GM12874 (cell line): ENCODE results near the gene ERBB3.

ENCODE experiments used
- TF ChIP-seq, protein P1 (sequence below): IDR thresholded peaks from 2 replicates; pipeline ENCODE4 v1.5.1; 2011; ENCODE audit warnings: low read depth, mild to moderate bottlenecking, control low read depth, low read length, moderate library complexity; ENCODE audit not compliant: insufficient read depth

ERBB3 gene

DNA sequence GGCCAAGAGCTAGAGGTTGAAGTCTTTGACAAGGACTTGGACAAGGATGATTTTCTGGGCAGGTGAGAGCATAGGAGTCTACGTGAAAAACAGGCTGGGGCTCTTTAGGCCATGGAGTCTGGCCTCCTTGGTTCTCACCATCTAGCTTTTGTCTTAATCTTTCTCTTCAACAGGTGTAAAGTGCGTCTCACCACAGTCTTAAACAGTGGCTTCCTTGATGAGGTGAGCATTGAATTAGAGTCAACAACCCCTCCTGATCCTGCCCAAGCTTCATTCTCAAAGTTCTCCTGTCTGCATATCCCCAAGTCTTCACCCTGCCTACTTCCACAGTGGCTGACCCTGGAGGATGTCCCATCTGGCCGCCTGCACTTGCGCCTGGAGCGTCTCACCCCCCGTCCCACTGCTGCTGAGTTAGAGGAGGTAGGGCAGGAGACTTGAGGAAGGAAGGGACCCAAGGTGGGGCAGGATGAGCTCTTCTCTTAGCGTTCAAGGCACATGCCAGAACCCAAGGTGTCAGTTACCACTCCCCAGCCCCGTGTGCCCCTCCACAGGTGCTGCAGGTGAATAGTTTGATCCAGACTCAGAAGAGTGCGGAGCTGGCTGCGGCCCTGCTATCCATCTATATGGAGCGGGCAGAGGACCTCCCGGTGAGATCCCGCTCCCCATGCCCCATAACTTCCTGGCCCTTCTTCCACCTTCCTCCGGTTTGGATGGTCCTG lies 58.0 kb downstream of the ERBB3 start:
- TF ChIP-seq, protein P1, sequence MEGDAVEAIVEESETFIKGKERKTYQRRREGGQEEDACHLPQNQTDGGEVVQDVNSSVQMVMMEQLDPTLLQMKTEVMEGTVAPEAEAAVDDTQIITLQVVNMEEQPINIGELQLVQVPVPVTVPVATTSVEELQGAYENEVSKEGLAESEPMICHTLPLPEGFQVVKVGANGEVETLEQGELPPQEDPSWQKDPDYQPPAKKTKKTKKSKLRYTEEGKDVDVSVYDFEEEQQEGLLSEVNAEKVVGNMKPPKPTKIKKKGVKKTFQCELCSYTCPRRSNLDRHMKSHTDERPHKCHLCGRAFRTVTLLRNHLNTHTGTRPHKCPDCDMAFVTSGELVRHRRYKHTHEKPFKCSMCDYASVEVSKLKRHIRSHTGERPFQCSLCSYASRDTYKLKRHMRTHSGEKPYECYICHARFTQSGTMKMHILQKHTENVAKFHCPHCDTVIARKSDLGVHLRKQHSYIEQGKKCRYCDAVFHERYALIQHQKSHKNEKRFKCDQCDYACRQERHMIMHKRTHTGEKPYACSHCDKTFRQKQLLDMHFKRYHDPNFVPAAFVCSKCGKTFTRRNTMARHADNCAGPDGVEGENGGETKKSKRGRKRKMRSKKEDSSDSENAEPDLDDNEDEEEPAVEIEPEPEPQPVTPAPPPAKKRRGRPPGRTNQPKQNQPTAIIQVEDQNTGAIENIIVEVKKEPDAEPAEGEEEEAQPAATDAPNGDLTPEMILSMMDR = no peak

DNA sequence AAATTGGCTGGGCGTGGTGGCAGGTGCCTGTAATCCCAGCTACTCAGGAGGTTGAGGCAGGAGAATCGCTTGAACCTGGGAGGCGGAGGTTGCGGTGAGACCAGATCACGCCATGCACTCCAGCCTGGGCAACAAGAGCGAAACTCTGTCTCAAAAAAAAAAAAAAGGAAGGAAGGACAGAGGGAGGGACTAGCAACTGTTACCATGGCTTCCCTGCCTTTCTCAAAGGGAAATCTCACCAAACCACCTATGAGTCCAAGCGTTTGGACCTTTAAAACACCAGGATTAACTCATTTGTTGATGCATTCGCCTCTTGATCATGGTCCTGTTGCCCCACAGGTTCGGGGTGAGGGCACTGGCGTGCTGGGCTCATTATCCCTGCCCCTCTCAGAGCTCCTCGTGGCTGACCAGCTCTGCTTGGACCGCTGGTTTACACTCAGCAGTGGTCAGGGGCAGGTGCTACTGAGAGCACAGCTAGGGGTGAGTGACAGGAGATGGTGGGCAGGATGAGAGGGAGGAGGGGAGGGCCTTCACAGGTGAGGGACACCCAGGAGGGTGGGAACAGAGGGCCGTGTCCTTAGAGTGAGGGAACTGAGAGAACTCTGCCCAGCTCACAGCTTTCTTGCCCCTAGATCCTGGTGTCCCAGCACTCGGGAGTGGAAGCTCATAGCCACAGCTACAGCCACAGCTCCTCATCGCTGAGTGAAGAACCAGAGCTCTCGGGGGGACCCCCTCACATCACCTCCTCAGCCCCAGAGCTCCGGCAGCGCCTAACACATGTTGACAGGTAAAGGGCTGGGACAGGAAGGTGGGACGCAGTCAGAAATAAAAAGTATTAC lies 62.2 kb downstream of the ERBB3 start:
- TF ChIP-seq, protein P1 = no peak

DNA sequence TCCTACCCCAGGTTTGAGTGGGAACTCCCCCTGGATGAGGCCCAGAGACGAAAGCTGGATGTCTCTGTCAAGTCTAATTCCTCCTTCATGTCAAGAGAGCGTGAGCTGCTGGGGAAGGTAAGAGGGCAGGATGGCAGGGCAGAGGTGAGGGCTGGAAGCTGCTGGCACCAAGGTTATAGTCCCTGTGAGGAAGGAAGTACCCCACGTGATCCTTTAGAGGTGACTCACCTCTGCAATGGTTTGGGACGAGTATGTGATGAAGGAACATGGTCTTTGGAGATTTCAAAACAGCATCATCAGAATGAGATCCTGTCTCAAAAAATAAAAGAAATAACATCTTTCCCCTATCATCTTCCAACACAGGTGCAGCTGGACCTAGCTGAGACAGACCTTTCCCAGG lies 63.3 kb downstream of the ERBB3 start:
- TF ChIP-seq, protein P1 = no peak

DNA sequence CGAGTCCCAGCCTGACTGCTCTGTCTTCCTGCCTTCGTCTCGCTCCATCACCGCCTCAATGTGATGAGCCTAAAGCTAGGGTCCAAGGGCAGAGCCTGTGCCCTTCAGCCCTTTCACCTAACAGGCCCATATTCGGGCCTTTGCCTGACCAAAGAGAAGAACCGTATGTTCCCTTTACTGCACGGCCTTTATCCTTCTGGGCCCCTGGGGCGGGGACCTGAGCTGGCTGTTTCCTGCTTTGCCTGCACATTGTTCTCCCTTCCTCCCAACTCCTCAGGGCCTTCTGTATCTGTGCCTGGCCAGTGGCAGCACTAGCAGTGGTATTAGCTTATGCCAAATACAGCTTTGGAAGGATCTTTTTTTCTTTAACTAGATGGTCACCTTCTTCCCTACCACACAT lies 63.9 kb downstream of the ERBB3 start:
- TF ChIP-seq, protein P1 = no peak

DNA sequence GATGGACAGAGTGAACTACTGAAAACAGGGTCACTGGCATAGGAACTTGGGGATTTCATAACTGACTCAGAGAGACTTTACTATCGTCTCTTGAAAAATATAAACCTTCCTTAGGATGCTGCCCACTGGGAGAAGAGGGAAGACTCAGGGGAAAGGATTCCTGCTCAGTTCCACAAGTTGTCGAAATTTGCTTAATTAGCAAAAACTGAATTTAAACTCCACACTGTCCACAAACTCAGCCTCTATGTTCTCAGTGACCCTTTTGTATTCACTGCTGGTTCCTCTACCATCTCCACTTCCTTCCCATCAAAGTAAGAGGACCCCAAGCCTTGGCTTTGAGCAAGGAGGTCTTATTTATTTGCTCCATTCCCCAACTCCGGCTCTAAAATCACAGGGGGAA lies 65.3 kb downstream of the ERBB3 start:
- TF ChIP-seq, protein P1 = no peak

DNA sequence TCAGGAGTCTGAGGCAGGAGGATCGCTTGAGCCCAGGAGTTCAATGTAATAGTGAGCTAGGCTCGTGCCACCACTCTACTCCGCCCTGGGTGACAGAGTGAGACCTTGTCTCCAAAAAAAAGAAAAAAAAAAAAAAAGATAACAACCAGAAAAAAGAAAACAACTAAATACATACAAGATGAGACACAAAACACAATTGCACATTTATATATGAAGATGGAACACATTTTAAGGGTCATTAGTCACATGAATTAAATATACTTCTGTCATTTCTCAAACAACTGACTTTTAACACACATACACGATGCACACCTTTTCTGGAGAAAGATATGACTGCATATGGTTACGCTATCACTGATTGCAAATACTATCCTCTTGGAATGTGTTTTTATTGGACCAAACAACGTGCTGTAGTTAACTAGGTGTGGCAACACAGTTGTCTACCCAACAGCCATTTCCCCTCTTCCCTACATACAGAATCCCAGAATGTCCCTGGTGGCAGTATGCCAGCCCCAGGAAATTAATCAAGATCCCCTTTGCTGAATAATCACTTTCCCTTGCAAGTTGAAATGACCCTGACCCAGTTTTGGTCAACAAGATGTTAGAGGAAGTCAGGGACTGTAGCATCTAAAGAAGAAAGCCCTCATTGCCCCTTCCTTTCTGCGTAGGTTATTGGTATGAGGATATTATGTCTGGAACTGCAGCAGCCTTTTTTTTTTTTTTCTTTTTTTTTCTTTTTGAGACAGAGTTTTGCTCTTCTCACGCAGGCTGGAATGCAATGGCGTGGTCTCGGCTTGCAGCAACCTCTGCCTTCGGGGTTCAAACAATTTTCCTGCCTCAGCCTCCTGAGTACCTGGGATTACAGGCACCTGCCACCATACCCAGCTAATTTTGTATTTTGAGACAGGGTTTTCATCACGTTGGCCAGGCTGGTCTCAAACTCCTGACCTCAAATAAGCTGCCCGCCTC lies 66.8 kb downstream of the ERBB3 start:
- TF ChIP-seq, protein P1 = no peak

DNA sequence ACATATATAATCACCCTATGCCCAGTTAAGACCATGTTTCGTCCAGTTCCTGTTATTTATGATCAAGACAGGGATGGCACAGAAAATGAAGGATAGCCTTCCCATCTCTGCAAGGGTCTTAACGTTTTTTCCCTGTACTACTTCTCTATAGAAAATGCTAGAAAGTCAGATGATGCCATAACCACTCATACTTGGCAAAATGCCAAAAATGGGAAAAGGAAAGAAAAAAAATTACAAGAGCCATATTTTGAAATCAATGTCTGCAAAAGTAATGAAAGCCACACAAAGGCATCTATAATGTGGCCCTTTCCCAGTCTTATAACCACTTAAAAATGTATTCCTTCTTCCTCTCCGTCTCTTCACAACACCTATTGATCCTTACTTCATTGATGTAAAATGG lies 70.6 kb downstream of the ERBB3 start:
- TF ChIP-seq, protein P1 = no peak
